HG03520 (cell line): ENCODE results near the gene TTLL5.

Experiments
- ATAC-seq: cut with Tn5 transposase; IDR thresholded peaks from one replicate; pipeline ENCODE4 v1.9.1; 2021; ENCODE audit warnings: mild to moderate bottlenecking, moderate library complexity; ENCODE audit not compliant: unreplicated experiment

The TTLL5 gene

DNA sequence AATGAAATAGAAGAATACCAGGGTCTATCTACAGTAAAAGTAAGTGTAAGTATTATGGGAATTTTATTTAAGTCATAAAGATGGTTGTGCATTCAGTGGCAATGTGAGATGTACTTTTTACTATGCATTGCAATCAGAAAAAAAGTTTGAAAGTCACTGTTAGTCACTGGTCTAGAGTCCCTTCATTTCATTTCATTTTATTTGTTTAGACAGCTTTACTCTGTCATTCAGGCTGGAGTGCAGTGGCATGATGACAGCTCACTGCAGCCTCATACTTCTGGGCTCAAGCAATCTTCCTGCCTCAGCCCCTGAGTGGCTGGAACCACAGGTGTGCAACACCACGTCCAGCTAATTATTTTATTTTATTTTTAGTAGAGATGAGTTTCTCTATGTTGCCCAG, 278.2 kb downstream of the TTLL5 start:
- ATAC-seq = no peak

DNA sequence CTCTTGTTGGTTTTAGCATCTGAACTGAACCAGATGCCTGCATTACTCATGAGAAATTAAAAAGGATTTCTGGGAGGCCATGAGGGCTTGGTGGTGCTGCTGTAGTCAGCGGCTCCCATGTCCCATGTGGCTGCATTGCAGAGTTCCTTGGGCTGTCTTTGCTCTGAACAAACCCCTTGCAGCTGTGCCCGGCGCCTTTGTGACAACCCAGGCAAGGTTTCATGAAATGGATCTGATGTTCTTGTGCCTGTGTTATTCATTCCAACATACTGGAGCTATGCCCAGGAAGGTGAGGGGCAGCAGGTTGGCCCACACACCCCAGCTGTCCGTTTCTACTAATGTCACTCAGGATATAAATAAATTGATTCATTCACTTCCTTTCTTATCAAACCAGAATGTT, 280.0 kb downstream of the TTLL5 start:
- no peak for ATAC-seq

DNA sequence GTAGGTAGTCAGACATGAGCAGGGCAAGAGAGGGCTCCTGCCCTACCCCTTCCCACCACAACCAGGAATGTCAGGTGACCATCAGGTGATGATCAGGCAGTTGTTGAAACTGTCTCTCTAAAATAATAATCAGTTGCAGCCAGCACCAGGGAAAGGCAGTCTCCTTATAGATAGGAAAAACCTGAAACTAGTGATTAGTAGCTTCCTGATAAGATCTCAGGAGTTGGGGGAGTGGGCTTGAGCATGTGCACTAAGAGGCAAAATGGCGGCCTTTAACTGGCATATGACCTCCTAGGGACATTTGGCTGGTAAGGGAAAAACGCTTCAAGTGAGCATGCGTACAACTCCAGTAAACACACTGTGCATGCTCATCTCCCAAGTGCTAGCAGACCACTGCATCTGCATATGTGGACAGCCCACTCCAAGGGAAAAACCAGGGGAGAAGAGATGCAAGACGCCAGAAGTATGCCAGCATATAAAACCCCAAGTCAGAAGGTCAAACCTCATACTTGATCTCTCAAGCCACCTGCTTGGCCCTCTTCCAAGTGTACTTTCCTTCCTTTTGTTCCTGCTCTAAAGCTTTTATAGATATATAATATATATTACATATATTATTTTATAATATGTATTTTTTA, 283.7 kb downstream of the TTLL5 start:
- ATAC-seq = no peak

DNA sequence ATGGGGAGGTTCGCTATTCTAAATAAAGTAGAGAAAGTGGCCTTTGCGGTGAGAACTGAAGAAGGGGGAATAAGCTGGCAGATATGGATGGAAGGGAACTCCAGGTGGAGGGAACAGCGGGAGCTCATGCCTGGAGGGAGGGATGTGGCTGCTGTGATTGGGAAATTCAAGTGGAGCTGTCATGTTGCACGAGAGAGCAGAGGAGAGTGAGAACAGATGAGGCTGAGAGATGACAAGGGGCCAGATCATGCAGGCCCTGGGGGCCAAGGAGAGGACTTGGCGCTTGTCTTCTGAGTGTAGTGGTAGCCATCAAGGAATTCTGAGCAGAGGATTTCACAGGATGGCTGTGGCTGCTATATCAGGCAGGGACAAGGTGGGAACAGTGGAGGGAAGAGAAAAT, 285.7 kb downstream of the TTLL5 start:
- no peak for ATAC-seq

DNA sequence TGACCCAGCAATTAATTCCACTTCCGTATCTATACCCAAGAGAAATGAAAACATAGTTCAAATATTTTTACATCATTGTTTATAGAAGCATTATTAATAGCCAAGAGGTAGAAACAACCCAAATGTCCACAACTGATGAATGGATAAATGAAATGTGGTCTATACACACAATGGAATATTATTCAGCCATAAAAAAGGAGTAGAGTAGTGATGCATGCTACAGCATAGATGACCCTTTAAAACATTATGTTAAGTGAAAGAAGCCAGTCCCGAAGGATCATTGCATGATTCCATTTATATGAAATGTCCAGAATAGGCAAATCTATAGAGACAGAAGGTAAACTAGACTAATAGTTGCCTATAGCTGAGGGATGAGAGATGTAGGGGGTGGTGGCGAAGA, 291.4 kb downstream of the TTLL5 start:
- no peak for ATAC-seq

DNA sequence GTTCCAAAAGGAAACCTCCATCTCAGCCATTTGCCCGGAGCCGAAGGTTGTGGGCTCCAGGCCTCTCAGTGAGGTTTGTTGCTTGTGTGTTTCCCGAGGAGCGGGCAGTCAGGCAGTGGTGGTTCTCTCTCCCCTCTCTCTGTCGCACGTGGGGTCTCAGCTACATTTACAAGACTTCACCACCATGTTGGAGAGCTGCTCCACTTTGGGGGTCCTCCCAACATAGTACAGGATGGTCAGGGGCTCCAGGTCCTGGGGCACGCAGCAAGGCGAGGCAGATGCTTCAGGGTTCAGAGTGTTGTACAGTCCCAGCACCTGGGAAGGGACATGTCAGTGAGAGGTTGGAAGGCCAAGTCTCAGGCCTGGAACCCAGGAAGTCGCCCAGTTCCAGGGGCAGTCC, 298.0 kb downstream of the TTLL5 start:
- no peak for ATAC-seq

DNA sequence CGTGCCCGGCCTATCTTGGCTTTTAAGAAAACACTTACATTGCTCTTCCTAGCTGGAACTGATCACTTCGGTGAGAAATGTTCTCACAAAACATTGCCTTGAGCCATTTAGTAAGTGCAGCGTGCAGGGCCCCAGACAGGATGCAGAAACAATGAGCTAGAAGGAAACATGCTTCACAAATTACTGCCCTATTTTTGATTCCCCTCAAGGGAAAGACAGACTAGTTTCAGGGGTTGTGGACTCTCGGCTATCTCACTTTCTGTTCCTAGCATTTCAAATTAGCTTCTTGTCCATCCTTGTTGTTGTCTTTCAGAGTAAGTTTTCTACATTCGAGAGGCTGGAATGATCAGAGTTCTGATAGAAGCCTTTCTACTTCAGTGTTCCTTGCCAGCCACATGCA, 299.2 kb downstream of the TTLL5 start:
- ATAC-seq = no peak

DNA sequence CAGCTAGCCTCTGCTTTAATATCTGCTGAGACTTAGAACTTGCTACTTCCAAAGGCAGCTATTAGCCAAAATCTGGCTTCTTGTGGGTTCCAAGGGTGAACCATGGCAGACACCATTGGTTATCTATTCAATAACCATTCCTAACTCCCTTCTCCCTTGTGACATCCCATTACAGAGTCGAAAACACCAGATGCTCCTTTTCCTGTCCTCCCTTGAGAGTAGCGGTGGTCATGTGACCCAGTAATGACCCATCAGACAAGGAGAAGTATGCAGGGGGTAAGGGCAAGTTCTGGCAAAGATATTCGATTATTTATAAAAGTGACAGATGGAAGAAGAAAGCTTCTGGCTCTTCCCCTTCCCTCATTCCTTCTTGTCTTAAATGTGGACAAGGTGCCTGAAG, 300.6 kb downstream of the TTLL5 start:
- no peak for ATAC-seq

DNA sequence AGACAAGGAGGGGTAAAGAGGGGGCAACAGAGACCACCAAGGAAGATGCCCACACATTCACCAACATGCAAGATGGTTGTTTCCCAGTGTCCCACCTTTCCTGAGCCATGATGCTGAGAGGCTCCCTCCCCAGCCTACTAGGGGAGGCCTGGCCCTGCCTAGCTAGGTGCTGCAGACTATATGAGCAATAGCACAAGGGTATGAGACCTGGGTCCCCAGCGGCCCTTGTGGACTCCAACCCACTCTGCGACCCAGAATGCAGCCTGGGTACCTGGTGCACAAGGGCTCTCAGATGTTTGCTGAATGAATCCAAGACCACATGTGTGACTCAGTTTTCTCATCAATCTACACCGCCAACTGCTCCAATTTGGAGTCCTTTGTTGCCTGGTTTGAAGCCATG, 306.8 kb downstream of the TTLL5 start:
- no peak for ATAC-seq

DNA sequence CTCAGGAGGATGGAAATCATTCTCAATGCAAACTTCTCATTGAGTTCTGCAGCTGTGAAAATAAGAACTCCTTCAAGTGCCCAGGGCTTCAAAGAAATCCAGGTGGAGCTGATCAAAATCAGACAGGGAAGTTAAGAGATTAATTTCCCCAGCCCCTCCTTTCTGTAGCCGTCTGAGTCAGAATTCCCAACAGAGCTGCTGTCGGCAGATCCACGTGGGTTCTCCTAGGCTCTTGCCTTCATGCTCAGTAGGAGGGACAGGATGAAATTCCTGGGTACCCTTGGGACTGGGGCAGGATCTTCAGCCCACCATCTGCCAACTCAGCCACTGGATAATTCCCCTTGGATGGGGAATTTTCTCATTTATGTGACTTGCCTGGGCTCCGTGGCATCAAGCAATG, 307.4 kb downstream of the TTLL5 start:
- ATAC-seq = no peak

DNA sequence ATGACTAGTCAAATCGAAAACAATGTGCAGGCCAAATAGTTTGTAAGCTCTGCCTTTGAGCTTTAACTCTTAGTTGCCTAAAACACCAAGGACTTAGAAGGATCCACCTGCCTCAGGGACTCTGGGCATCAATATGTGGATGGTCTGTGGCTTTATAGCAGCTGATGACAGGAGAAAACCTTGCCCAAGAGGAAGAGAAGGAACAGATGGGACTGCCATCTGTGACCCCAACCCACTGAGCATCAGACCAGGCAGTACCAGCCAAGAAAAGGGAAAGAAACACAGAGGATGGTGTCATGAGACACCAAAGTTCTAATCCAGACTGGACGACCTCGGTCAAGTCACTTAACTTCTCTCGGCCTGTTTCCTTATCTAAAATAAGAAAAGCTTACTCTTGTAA, 308.1 kb downstream of the TTLL5 start:
- ATAC-seq = no peak

DNA sequence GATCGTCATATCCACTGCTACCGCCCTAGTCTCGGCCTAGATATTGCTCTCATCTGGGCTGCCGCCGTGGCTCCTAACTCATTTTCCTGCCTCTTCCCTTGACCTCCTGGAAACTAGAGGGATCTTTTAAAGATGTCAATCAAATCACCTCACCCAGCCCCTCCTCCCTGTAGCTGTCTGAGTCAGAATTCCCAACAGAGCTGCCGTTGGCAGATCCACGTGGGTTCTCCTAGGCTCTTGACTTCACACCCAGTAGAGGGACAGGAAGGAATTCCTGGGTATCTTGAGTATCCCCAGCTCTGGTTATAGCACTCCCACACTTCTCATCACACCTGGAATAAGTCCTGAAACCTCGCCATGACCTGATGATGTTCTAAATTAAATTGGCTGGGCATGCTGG, 308.8 kb downstream of the TTLL5 start:
- ATAC-seq = no peak

DNA sequence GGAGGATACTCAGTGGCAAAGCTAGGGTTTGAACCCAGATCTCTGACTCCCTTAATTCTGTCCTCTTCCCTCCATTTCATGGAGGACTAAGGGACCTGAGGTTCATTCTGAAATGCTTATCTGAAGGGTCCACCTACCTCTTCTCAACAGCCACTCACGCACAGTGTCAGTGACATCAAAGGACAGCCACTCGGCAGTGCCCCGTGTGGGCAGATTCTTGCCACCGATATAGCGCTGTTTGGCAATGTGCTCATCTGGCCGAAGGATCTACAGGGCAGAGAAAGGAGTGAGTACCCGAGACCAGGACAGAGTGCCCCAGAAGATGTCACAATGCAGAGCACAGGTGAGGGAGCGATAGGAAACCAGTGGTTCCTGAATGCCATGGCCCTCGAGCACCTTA, 309.9 kb downstream of the TTLL5 start:
- ATAC-seq = no peak

DNA sequence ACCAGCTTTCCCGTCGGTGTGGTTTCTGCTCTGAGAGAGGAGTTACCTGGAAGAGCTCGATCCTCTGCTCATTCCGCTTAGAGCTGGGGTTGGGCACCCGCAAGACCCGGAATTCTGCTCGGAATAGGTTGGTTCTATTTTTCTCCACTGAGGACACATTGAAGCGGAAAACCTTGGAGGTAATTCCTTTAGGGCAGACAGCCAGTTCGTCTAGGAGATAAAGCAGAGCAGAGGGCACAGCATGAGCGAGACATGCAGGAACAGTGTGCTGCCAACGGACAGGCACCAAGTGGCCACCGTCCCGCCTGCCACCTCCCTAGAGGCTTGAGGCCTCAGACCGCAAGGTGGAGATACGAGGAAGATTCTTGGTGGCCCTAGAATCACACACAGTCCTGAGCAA, 310.5 kb downstream of the TTLL5 start:
- no peak for ATAC-seq

DNA sequence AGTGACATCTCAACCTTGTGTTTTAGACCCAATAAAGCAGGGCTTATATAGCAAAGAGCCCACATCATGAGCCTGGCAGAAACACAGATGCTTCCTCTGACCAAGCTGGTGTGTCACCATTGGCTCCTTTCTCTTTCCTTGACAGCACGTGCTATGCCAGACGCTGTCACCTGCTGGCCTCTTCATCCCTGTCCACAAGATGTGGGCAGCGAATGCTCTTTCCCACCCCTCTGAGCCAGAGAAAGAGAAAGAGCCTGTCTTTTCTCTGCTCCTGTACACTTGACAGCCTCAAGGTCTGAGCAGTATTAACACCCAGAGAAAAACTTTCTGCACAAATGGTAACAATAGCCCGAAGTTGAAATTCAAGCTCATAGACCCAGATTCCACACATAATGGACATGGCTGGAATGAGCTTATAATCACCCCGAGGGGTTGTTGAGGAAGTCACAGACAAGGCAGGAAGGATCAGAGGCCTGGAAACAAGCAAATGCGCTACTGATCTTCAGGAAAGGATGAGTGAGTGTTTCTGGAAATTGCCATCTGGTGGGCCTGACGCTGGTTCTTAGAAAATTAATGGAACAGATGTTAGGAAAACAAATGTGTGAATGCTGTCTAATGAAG, 311.9 kb downstream of the TTLL5 start:
- ATAC-seq = no peak

DNA sequence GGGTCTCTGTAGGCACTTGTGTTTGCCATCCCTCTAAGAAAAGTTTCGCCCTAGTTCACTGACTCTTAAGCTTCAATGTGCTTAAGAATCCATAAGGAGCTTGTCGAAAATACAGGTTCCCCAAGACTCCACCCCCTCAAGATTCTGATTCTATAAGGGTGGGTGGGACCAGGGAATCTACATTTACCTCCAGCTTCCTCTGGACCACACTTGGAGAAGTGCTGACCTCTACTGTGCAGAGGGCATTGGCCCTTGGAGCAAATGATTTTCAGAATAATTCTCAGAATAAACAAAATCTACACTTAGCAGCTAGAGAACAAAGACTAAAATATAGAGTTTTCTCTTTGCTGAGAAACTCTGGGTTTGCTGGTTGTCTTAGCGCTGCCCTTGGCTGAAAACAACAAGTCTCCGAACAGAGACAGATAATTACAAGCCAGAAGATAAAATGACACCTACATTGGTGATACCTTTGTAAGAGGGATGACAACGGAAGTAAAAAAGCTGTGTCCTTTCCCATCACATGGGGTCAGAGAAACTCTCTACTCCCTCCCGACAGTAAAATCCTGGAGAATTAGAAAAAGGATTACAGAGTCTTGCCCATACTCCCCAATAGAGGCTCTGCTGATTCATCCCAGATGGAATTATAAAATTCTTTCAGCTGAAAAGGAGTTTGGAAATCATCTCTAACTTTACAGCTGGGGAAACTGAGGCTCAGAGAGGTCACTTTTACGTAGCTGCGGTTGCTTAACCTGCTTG, 316.0 kb downstream of the TTLL5 start:
- no peak for ATAC-seq

DNA sequence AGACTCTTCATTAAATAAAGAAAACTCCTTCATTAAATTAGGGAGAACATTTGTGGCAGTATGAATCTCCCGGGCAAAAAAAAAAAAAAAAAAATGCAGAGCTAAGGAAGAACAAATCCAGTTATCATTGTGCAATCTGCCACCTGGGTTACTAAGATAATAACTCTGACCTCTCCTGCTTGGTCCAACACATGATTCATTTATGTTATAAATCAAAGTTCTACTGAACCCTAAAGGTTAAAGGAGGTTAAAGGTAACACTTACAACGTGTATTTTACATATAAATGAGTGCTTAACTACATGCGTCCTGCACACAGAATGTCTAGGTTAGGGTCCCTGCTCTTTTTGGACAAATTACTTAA, 316.5 kb downstream of the TTLL5 start:
- no peak for ATAC-seq

DNA sequence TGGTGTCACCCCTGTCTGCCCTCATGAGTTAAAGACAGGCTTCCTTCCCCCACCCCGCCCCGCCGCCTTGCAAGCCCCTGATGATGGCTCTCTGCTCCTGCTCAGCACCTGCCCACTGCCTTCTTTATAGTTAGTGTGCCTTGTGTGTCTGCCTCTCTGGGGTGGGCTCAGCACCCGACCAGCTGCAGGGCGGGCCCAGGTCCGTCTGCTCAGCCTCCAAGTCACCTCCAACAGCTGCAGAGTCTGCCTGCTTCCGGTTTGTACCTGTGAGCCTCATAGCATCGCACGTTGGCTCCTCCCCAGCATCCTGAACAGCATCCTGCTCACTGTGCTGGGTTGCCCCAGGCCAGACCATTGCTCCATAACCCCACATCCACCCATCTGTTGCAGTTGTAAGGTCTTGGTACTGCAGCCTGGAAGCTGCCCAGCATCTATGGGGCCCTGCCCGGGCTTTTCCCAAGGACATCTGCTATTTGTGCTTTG, 317.2 kb downstream of the TTLL5 start:
- no peak for ATAC-seq

DNA sequence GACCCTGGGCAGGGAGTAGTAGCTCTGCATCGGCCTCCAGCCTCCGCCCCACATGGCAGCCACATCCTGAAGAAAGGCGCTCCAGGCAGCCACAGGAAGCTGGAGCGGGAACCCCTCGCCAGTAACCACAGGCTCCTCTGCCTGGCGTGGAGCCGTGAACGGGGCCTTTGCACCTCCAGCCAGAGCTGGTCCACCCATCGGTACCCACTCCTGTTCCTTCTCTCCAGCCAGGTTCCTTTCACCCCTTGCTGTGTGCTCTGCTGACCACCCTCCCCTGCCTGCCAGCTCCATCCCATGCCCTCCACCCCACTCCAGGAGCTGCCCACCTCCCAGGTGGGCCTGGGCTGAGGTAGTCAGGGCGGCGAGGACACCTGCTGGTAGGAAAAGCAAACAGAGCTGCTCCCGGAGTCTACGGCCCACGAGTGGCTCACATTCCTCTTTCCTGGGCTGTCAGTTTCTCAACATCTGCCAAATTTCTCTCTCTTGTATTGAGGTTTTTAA, 318.1 kb downstream of the TTLL5 start:
- no peak for ATAC-seq

DNA sequence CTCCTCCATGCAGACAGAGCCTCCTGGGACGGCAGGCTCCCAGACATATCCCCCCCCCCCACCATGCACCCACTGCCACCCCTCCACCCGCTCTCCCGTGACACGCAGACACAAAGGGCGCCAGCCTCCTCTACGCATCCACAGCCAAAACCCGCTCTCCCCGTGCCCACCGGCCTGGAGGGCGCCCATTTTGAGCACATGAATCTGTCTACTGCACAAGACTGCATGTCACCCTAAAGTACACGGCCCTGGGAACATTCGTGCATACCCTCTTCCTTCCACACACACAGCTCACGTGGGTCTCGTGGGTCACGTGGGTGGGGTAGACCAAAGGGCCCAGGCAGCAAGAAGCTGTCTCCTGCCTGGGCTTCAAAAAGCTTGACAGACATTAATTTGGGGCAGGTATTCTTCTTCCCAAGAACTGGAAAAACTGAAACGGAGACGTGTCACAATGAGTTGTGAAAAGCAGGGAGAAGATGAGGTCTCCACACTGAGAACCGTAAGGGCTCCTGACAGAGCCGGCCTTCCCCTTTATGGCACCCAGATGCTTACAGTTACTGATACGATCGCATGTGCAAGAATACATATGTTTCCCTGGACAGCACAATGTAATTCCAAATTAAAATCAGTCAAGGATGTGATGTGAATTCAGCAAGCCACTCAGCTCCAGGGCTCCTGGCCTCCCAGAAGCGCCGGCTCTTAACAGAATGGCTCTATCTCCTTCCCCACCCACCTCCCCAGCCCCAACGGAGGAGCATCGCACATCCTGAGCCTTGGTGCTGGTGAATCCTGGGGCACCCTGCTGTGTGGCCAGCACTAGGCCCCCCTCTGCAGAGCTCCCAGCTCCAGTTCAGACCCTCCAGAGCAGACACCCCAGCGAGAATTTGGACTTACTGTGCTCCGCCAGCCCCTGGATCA, 318.9 kb downstream of the TTLL5 start:
- no peak for ATAC-seq

DNA sequence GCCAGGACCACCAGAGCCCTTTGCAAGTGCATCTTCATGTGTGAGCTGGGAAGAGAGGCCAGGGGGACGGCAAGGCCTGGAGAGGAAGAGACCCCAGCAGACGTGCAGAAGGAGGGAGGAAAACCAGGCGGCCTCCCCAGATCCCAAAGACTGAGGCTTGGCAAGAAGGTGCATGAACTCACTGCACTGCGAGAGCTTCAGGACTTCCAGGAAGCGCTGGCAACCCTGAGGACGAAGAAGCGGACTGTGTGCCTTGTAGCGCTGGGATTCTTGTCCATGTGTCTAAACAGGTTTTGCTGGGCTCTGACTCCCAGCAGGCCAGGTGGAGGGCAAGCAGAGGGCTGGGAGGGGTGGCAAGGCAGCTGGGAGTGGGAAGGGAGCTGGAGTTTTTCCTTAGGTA, 319.8 kb downstream of the TTLL5 start:
- ATAC-seq = no peak
